GM23338 (cell line): ENCODE measurements around the gene FBXO2. TPM values are rescaled to one million over a fixed set of nuclear protein-coding genes. Genes with fewer than 3 reads are reported as not detected.

Source experiments
- ATAC-seq: fragments of 200-7000 bp; cut with Tn5 transposase; 3 replicates; pipeline ENCODE4 v1.9.1; 2020
- DNase-seq: peaks from one replicate; pipeline ENCODE4 v3.0.0-alpha.2; 2015; ENCODE audit warnings: low spot score
- H2AFZ ChIP-seq: fragments of 200-600 bp; sonication (generic); 2 replicates; pipeline ENCODE4 v1.8.0; 2016; ENCODE audit warnings: antibody characterized with exemption, mild to moderate bottlenecking, moderate library complexity
- H3F3A ChIP-seq: fragments of 200-600 bp; sonication (generic); replicated peaks from 2 replicates; pipeline ENCODE4 v1.8.0; 2017; ENCODE audit warnings: antibody characterized with exemption, mixed run types, low read depth
- H3K27ac ChIP-seq: fragments of 200-600 bp; sonication (generic); 2 replicates; pipeline ENCODE4 v1.6.1; 2016; ENCODE audit warnings: low read depth
- H3K27me3 ChIP-seq: fragments of 200-600 bp; sonication (generic); 2 replicates; pipeline ENCODE4 v1.8.0; 2016; ENCODE audit warnings: mild to moderate bottlenecking, mixed run types, moderate library complexity; ENCODE audit not compliant: insufficient read depth
- H3K36me3 ChIP-seq: fragments of 200-600 bp; sonication (generic); 2 replicates; pipeline ENCODE4 v1.8.0; 2016; ENCODE audit warnings: mild to moderate bottlenecking; ENCODE audit not compliant: insufficient read depth
- H3K4me1 ChIP-seq: fragments of 200-600 bp; sonication (generic); 2 replicates; pipeline ENCODE4 v1.8.0; 2016; ENCODE audit warnings: mild to moderate bottlenecking, moderate library complexity; ENCODE audit not compliant: insufficient read depth
- H3K4me2 ChIP-seq: fragments of 200-600 bp; sonication (generic); 2 replicates; pipeline ENCODE4 v1.7.1; 2017; ENCODE audit warnings: mixed run types
- H3K4me3 ChIP-seq: fragments of 200-600 bp; sonication (generic); 2 replicates; pipeline ENCODE4 v1.6.1; 2016; ENCODE audit warnings: mixed run types
- H3K79me2 ChIP-seq: fragments of 200-600 bp; sonication (generic); replicated peaks from 2 replicates; pipeline ENCODE4 v1.8.0; 2017; ENCODE audit warnings: mild to moderate bottlenecking; ENCODE audit not compliant: insufficient read depth
- H3K9me2 ChIP-seq: fragments of 200-600 bp; sonication (generic); 2 replicates; pipeline ENCODE4 v1.8.0; 2017; ENCODE audit not compliant: insufficient read depth
- H4K20me1 ChIP-seq: fragments of 200-600 bp; sonication (generic); replicated peaks from 2 replicates; pipeline ENCODE4 v1.8.0; 2017; ENCODE audit warnings: mild to moderate bottlenecking; ENCODE audit not compliant: insufficient read depth
- H3K27ac Mint-ChIP-seq: 2 replicates; pipeline ENCODE4 v1.8.0; 2020; ENCODE audit warnings: inconsistent platforms, mild to moderate bottlenecking, moderate library complexity, mixed read lengths
- H3K27me3 Mint-ChIP-seq: 3 replicates; pipeline ENCODE4 v1.8.0; 2022; ENCODE audit warnings: low read depth, mild to moderate bottlenecking, moderate library complexity, mixed read lengths, inconsistent platforms; ENCODE audit not compliant: insufficient read depth, poor library complexity
- H3K36me3 Mint-ChIP-seq: 3 replicates; pipeline ENCODE4 v1.8.0; 2021; ENCODE audit warnings: low read depth, mild to moderate bottlenecking, inconsistent platforms, moderate library complexity, mixed read lengths
- H3K4me1 Mint-ChIP-seq: 3 replicates; pipeline ENCODE4 v1.8.0; 2020; ENCODE audit warnings: mild to moderate bottlenecking, inconsistent platforms, mixed read lengths
- H3K4me3 Mint-ChIP-seq: 3 replicates; pipeline ENCODE4 v1.8.0; 2021; ENCODE audit warnings: moderate library complexity, mild to moderate bottlenecking, inconsistent platforms, mixed read lengths
- H3K9me3 Mint-ChIP-seq: 3 replicates; pipeline ENCODE4 v1.8.0; 2020; ENCODE audit warnings: moderate library complexity, mild to moderate bottlenecking, inconsistent platforms, mixed read lengths
- CREB1 ChIP-seq: fragments of 250-450 bp; sonication (Bioruptor Pico); IDR thresholded peaks from 2 replicates; pipeline ENCODE4 v1.5.0; 2020; ENCODE audit warnings: low read depth, mild to moderate bottlenecking, moderate library complexity
- EZH2 ChIP-seq: fragments of 200-600 bp; sonication (generic); IDR thresholded peaks from one replicate; pipeline ENCODE4 v1.8.0; 2017; ENCODE audit warnings: antibody characterized with exemption, mild to moderate bottlenecking, low read depth; ENCODE audit not compliant: unreplicated experiment
- JUNB ChIP-seq: IDR thresholded peaks from one replicate; pipeline ENCODE4 v1.6.1; 2016; ENCODE audit warnings: antibody characterized with exemption; ENCODE audit not compliant: unreplicated experiment
- POLR2AphosphoS5 ChIP-seq: IDR thresholded peaks from 2 replicates; pipeline ENCODE4 v1.6.1; 2016; ENCODE audit warnings: antibody characterized with exemption, low read depth
- STAT1 ChIP-seq: IDR thresholded peaks from one replicate; pipeline ENCODE4 v1.6.1; 2016; ENCODE audit warnings: antibody characterized with exemption; ENCODE audit not compliant: unreplicated experiment
- ZNF114 ChIP-seq: fragments of 250-450 bp; sonication (Bioruptor Pico); IDR thresholded peaks from 2 replicates; pipeline ENCODE4 v1.5.0; 2020; ENCODE audit warnings: mild to moderate bottlenecking, moderate library complexity
- ZNF331 ChIP-seq: fragments of 250-450 bp; sonication (Bioruptor Pico); IDR thresholded peaks from 2 replicates; pipeline ENCODE4 v1.5.0; 2020; ENCODE audit warnings: low read depth, mild to moderate bottlenecking, moderate library complexity
- polyA plus RNA-seq: library from polyadenylated mRNA; unstranded; fragments of >200 nt; fragmentation: Nextera tagmentation; extraction: Ambion mirVana; gene quantifications from 2 replicates; pipeline ENCODE4 v1.2.1, GENCODE V29; 2016
- total RNA-seq: library from RNA; depleted of rRNA; stranded (reverse); fragments of >200 nt; shearing (Covaris generic); gene quantifications from 2 replicates; pipeline ENCODE4 v1.2.3, GENCODE V29; 2014
- TF ChIP-seq, protein P1 (sequence below): IDR thresholded peaks from one replicate; pipeline ENCODE4 v1.6.1; 2018; ENCODE audit warnings: antibody characterized with exemption; ENCODE audit not compliant: unreplicated experiment
- TF ChIP-seq, protein P2 (sequence below): IDR thresholded peaks from 2 replicates; pipeline ENCODE4 v1.6.1; 2016; ENCODE audit warnings: antibody characterized with exemption
- TF ChIP-seq, protein P3 (sequence below), 2 experiments: fragments of 200-600 bp in 1 of 2; sonication (generic) in 1 of 2; conservative IDR thresholded peaks; 2 replicates each; pipeline versions ENCODE4 v1.5.1 to v1.6.1; 2016 to 2017; ENCODE audit warnings: antibody characterized with exemption in 2 of 2, low read depth in 2 of 2, mild to moderate bottlenecking in 2 of 2, moderate library complexity in 1 of 2

FBXO2 gene
- total and polyA plus RNA-seq, 2 experiments from 2014 or later: 44.4 to 84.6 TPM

DNA sequence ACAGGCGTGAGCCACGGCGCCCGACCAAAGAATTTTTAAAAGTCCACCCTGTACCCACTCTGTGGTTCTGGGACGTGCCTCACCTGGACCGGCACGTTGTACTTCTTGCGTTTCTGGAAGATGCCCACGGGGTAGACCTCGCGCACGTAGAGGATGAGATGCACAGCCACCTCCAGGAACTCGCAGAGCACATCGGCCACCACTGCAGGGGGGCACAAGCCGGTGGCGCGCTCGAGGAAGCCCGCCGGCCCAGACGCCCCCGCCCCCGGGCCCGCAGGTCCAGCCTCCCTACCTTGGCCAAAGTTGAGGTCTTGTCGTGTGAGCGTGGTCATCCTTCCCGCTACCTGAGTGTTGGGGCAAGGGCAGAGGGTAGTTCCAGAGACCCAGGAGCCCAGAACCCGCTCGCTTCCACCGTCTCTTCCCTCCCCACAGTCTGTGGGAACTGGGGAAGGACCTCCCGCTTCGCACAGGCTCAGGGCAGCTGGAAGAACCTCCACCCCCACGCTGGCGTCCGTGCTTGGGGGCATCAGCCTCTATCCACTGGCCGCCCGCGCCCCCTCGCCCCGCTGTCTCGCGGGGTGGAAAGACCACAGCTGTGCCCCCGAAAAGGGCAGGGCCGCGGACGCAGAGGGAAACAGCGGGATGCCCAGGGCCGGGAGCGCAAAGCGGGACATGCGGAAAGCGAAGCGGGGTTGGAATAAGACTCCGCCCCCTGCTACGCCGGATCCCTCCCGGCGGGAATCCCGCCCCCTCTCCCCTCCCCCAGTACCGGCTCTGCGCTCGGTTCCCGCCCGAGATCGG, 26.2 kb upstream of the FBXO2 start:
- Mint-ChIP-seq H3K27me3 (peaks cover 13% of the 10 kb centered on the region), H3K4me3 (peak overlapping the region; percentile 85), H3K4me1 (peaks cover 54% of the 10 kb centered on the region), H3K36me3 (peaks cover 58% of the 10 kb centered on the region), H3K27ac (peak overlapping the region; percentile 91), H3K9me3 (no peaks in the 10 kb centered on the region; the same call in 2 of the 3 replicates)
- ATAC-seq (peak; percentile 4), DNase-seq (peak; percentile 48)
- peaks cover 45% of the 10 kb centered on the region for H3F3A ChIP-seq
- peak overlapping the region; percentile 97 for H3K4me3 ChIP-seq
- H3K9me2 ChIP-seq: no peaks in the 10 kb centered on the region
- H3K36me3 ChIP-seq: peaks cover 23% of the 10 kb centered on the region
- H3K79me2 ChIP-seq: peaks cover 64% of the 10 kb centered on the region
- no peak overlapping the region for H2AFZ ChIP-seq
- H3K4me2 ChIP-seq: peak overlapping the region; percentile 79
- H3K27ac ChIP-seq: peak overlapping the region; percentile 100
- TF ChIP-seq CREB1 (CRISPR knock-in tag): no peak
- peak; percentile 51 for TF ChIP-seq STAT1
- H4K20me1 ChIP-seq: peaks cover 29% of the 10 kb centered on the region
- H3K27me3 ChIP-seq: no peaks in the 10 kb centered on the region
- peaks cover 45% of the 10 kb centered on the region for H3K4me1 ChIP-seq

DNA sequence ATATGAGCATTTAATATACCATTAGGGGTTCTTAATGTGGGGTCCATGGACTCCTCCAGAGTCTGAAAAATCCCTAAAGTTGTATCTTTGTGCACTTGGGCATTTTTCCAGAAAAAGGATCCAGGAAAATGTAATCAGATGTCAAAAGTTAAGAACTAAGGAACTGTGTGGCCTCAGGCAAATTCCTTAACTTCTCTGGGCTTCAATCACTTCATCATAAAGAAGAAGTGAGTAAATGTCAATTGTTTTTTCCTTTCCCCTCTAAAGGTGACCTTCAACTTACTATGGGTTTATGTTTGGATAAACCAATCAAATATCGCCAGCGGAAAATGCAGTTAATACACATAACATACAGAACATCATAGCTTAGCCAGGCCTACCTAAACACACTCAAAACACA, 24.2 kb upstream of the FBXO2 start:
- Mint-ChIP-seq H3K4me3 (peak overlapping the region; percentile 50; the same call in 2 of the 3 replicates), H3K4me1 (peaks cover 35% of the 10 kb centered on the region), H3K27me3 (peaks cover 19% of the 10 kb centered on the region), H3K27ac (peak overlapping the region; percentile 76), H3K36me3 (peaks cover 68% of the 10 kb centered on the region), H3K9me3 (no peaks in the 10 kb centered on the region; the same call in 2 of the 3 replicates)
- Histone ChIP-seq H3K79me2 (peaks cover 44% of the 10 kb centered on the region), H3K36me3 (peaks cover 39% of the 10 kb centered on the region), H2AFZ (no peak overlapping the region), H3K9me2 (no peaks in the 10 kb centered on the region), H3K27me3 (no peaks in the 10 kb centered on the region), H3F3A (peaks cover 34% of the 10 kb centered on the region), H4K20me1 (peaks cover 34% of the 10 kb centered on the region), H3K4me3 (no peak overlapping the region), H3K4me2 (peak overlapping the region; percentile 32), H3K4me1 (peaks cover 25% of the 10 kb centered on the region), H3K27ac (0 out of 2 replicates have a peak overlapping the region, but pooled peaks have one; percentile 5)
- ATAC-seq (no peak), DNase-seq (no peak)
- TF ChIP-seq, protein P1, sequence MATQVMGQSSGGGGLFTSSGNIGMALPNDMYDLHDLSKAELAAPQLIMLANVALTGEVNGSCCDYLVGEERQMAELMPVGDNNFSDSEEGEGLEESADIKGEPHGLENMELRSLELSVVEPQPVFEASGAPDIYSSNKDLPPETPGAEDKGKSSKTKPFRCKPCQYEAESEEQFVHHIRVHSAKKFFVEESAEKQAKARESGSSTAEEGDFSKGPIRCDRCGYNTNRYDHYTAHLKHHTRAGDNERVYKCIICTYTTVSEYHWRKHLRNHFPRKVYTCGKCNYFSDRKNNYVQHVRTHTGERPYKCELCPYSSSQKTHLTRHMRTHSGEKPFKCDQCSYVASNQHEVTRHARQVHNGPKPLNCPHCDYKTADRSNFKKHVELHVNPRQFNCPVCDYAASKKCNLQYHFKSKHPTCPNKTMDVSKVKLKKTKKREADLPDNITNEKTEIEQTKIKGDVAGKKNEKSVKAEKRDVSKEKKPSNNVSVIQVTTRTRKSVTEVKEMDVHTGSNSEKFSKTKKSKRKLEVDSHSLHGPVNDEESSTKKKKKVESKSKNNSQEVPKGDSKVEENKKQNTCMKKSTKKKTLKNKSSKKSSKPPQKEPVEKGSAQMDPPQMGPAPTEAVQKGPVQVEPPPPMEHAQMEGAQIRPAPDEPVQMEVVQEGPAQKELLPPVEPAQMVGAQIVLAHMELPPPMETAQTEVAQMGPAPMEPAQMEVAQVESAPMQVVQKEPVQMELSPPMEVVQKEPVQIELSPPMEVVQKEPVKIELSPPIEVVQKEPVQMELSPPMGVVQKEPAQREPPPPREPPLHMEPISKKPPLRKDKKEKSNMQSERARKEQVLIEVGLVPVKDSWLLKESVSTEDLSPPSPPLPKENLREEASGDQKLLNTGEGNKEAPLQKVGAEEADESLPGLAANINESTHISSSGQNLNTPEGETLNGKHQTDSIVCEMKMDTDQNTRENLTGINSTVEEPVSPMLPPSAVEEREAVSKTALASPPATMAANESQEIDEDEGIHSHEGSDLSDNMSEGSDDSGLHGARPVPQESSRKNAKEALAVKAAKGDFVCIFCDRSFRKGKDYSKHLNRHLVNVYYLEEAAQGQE: no peak
- TF ChIP-seq ZNF114 (no peak), POLR2AphosphoS5 (no peak), STAT1 (no peak), ZNF331 (CRISPR knock-in tag) (no peak), CREB1 (CRISPR knock-in tag) (no peak), JUNB (no peak), EZH2 (no peak)
- TF ChIP-seq, protein P2, sequence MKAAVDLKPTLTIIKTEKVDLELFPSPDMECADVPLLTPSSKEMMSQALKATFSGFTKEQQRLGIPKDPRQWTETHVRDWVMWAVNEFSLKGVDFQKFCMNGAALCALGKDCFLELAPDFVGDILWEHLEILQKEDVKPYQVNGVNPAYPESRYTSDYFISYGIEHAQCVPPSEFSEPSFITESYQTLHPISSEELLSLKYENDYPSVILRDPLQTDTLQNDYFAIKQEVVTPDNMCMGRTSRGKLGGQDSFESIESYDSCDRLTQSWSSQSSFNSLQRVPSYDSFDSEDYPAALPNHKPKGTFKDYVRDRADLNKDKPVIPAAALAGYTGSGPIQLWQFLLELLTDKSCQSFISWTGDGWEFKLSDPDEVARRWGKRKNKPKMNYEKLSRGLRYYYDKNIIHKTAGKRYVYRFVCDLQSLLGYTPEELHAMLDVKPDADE: no peak
- TF ChIP-seq, protein P3, sequence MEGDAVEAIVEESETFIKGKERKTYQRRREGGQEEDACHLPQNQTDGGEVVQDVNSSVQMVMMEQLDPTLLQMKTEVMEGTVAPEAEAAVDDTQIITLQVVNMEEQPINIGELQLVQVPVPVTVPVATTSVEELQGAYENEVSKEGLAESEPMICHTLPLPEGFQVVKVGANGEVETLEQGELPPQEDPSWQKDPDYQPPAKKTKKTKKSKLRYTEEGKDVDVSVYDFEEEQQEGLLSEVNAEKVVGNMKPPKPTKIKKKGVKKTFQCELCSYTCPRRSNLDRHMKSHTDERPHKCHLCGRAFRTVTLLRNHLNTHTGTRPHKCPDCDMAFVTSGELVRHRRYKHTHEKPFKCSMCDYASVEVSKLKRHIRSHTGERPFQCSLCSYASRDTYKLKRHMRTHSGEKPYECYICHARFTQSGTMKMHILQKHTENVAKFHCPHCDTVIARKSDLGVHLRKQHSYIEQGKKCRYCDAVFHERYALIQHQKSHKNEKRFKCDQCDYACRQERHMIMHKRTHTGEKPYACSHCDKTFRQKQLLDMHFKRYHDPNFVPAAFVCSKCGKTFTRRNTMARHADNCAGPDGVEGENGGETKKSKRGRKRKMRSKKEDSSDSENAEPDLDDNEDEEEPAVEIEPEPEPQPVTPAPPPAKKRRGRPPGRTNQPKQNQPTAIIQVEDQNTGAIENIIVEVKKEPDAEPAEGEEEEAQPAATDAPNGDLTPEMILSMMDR (conservative IDR thresholded peaks at IDR 0.05; ENCODE audit: low read depth in 2 of 2): no peak
